A549 treated with DMSO at 1 μM for 4 hours (cell line): ENCODE measurements around the gene MALL. TPM values are rescaled to one million over a fixed set of nuclear protein-coding genes. Genes with fewer than 3 reads are reported as not detected.

ENCODE experiments used
- total RNA-seq: library from RNA; stranded (reverse); fragments of 200-300 nt; extraction: Qiagen RNA extraction; gene quantifications from 5 replicates; pipeline ENCODE4 v1.2.3, GENCODE V29; 2022; ENCODE audit warnings: low read depth

Gene MALL
- 149 to 172 TPM (median 158 TPM) in 5 replicates for total RNA-seq

DNA sequence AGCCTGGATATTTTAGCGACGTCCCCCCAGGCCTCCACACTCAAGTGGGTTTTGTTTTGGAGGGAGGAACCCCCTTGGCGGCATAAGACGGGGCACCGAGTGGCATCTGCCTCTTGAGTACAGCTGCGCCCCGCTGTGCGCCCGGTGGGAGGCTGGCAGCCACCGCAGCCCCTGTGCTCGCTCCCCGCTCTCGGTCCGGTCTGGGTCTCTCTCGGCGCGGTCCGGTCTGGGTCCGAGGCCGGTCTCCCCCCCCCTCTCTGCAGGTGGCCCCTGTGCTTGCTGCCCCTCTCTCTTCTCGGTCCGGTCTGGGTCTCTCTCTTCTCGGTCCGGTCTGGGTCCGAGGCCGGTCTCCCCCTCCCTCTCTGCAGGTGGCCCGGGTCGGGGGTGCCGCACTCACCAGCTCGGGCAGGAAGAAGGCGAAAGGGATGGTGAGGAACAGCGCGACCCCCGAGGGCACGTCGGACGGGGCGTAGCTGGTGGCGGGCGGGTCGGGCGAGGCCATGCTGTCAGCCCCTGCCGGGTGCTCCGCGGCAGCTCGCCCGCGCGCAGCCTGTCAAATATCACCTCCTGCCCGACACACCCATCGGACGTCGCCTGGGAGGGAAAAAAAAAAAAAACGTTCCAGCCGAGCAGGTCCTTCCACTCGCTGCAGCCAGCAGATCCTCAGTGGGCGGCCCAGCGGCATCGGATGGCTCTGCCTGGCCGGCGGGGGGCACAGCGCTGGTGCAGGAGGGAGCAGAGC lies at the start of gene MALL:
TSS of gene MALL (minus strand) at position 532 of the 742 bp plus-strand sequence. CDS start at position 502, 30 bp downstream.

Other genes with a start within 250 kb of the MALL start
- not detected in 5 replicates for gene LIMS3, start 217.1 kb downstream of the MALL start, total RNA-seq
- gene NPHP1, start 89.2 kb upstream of the MALL start, total RNA-seq = 7.2 to 9.0 TPM (median 8.3 TPM) in 5 replicates
- gene MTLN, start 96.7 kb upstream of the MALL start, total RNA-seq = 112 to 134 TPM (median 121 TPM) in 5 replicates